Suprapubic skin (tissue), 3 donors: Measurements from ENCODE around the gene NRBF2.

Source experiments
- EP300 ChIP-seq: sonication (generic); formaldehyde crosslinking; IDR thresholded peaks from one replicate; pipeline ENCODE4 v1.6.1; 2017; ENCODE audit warnings: antibody characterized with exemption
- POLR2A ChIP-seq, 2 donors: fragments of 450-650 bp; IDR thresholded peaks; one replicate each; pipeline ENCODE4 v1.6.1; 2017; ENCODE audit warnings: antibody characterized with exemption in 2 of 2, mild to moderate bottlenecking in 2 of 2, moderate library complexity in 2 of 2
- TF ChIP-seq, protein P1 (sequence below), 2 donors: fragments of 200-600 bp in 1 of 2; fragments of 450-650 bp in 1 of 2; sonication (generic) in 1 of 2; IDR thresholded peaks; one replicate each; pipeline ENCODE4 v1.5.1; 2016 to 2019; ENCODE audit warnings: antibody characterized with exemption in 2 of 2, mild to moderate bottlenecking in 1 of 2, moderate library complexity in 1 of 2

DNA sequence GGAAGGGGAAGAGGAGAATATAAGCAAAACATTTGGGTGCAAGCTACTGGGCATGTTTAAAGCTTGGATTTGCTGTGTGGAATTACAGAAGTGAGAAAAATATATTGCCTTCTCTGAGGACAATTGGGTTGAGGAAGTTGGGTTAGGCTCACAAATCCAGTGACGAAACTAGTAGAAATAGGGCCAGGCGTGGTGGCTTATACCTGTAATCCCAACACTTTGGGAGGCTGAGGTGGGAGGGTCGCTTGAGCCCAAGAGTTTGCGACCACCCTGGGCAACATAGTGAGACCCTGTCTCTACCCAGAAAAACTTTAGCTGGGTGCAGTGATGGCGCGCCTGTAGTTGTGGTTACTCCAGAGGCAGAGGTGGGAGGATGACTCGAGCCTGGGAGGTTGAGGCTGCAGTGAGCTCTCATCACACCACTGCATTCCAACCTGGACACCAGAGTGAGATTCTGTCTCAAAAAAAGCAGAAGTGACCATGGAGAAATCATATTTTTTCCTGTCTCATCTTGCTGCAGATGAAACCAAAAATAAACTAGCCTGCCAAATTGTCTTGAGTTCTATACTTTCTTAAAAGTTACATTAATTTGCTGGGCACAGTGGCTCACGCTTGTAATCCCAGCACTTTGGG lies 22.4 kb downstream of the NRBF2 start:
- TF ChIP-seq POLR2A (IDR thresholded peaks at IDR 0.05) (no peak), EP300 (no peak)
- TF ChIP-seq, protein P1, sequence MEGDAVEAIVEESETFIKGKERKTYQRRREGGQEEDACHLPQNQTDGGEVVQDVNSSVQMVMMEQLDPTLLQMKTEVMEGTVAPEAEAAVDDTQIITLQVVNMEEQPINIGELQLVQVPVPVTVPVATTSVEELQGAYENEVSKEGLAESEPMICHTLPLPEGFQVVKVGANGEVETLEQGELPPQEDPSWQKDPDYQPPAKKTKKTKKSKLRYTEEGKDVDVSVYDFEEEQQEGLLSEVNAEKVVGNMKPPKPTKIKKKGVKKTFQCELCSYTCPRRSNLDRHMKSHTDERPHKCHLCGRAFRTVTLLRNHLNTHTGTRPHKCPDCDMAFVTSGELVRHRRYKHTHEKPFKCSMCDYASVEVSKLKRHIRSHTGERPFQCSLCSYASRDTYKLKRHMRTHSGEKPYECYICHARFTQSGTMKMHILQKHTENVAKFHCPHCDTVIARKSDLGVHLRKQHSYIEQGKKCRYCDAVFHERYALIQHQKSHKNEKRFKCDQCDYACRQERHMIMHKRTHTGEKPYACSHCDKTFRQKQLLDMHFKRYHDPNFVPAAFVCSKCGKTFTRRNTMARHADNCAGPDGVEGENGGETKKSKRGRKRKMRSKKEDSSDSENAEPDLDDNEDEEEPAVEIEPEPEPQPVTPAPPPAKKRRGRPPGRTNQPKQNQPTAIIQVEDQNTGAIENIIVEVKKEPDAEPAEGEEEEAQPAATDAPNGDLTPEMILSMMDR (IDR thresholded peaks at IDR 0.05), result no peak
